HCT116 (cell line): ENCODE data around the gene KRTAP20-4.

ENCODE experiments used
- JUND ChIP-seq: IDR thresholded peaks from 2 replicates; pipeline ENCODE4 v1.6.1; 2012
- SIN3A ChIP-seq: IDR thresholded peaks from 2 replicates; pipeline ENCODE4 v1.6.1; 2012; ENCODE audit warnings: low read depth
- ZNF274 ChIP-seq: fragments of 200-500 bp; sonication (Bioruptor generic); IDR thresholded peaks from 2 replicates; pipeline ENCODE4 v1.6.1; 2014; ENCODE audit warnings: mild to moderate bottlenecking, low read depth, low read length, inconsistent platforms
- TF ChIP-seq, protein P1 (sequence below): IDR thresholded peaks from 2 replicates; pipeline ENCODE4 v1.6.1; 2011; ENCODE audit warnings: mild to moderate bottlenecking, low read length, moderate library complexity; ENCODE audit not compliant: insufficient replicate concordance; ENCODE audit errors: extremely low read depth
- TF ChIP-seq, protein P2 (sequence below), 3 experiments: fragments of 200-600 bp in 1 of 3; sonication (generic) in 1 of 3; IDR thresholded peaks in 2 of 3; conservative IDR thresholded peaks in 1 of 3; 2 replicates each; pipeline ENCODE4 v1.5.1; 2012 to 2017; ENCODE audit warnings: low read depth in 2 of 3, low read length in 2 of 3, antibody characterized with exemption in 1 of 3, borderline replicate concordance in 1 of 3, control low read depth in 1 of 3, mild to moderate bottlenecking in 1 of 3, mixed read lengths in 1 of 3, mixed run types in 1 of 3, moderate library complexity in 1 of 3; ENCODE audit not compliant: insufficient read depth in 1 of 3

- TF ChIP-seq, protein P1, sequence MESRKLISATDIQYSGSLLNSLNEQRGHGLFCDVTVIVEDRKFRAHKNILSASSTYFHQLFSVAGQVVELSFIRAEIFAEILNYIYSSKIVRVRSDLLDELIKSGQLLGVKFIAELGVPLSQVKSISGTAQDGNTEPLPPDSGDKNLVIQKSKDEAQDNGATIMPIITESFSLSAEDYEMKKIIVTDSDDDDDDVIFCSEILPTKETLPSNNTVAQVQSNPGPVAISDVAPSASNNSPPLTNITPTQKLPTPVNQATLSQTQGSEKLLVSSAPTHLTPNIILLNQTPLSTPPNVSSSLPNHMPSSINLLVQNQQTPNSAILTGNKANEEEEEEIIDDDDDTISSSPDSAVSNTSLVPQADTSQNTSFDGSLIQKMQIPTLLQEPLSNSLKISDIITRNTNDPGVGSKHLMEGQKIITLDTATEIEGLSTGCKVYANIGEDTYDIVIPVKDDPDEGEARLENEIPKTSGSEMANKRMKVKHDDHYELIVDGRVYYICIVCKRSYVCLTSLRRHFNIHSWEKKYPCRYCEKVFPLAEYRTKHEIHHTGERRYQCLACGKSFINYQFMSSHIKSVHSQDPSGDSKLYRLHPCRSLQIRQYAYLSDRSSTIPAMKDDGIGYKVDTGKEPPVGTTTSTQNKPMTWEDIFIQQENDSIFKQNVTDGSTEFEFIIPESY, result no peak
- TF ChIP-seq ZNF274, result no peak
- TF ChIP-seq, protein P2, sequence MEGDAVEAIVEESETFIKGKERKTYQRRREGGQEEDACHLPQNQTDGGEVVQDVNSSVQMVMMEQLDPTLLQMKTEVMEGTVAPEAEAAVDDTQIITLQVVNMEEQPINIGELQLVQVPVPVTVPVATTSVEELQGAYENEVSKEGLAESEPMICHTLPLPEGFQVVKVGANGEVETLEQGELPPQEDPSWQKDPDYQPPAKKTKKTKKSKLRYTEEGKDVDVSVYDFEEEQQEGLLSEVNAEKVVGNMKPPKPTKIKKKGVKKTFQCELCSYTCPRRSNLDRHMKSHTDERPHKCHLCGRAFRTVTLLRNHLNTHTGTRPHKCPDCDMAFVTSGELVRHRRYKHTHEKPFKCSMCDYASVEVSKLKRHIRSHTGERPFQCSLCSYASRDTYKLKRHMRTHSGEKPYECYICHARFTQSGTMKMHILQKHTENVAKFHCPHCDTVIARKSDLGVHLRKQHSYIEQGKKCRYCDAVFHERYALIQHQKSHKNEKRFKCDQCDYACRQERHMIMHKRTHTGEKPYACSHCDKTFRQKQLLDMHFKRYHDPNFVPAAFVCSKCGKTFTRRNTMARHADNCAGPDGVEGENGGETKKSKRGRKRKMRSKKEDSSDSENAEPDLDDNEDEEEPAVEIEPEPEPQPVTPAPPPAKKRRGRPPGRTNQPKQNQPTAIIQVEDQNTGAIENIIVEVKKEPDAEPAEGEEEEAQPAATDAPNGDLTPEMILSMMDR (IDR thresholded peaks at IDR 0.05 in 2 of 3, conservative IDR thresholded peaks at IDR 0.05 in 1 of 3; ENCODE audit: borderline replicate concordance in 1 of 3, insufficient read depth in 1 of 3, low read depth in 2 of 3, low read length in 2 of 3), result no peak
- TF ChIP-seq SIN3A, result no peak
- TF ChIP-seq JUND, result no peak
Measured at GRCh38 chr21:30652891-30653290, 32.5 kb downstream of the KRTAP20-4 start.
